Colonic mucosa (tissue), 4 donors: Measurements from ENCODE around the gene TMEM132D. TPM values are rescaled to one million over a fixed set of nuclear protein-coding genes. Genes with fewer than 3 reads are reported as not detected.

ENCODE experiments used
- DNase-seq: peaks from one replicate; pipeline ENCODE4 v3.0.0-alpha.2; 2020
- H3K27ac ChIP-seq: fragments of 200-600 bp; one replicate; pipeline ENCODE4 v1.8.0; 2021
- H3K27me3 ChIP-seq: fragments of 200-600 bp; one replicate; pipeline ENCODE4 v1.8.0; 2021
- H3K36me3 ChIP-seq: fragments of 200-600 bp; one replicate; pipeline ENCODE4 v1.8.0; 2021
- H3K4me1 ChIP-seq: fragments of 200-600 bp; one replicate; pipeline ENCODE4 v1.8.0; 2021; ENCODE audit warnings: mild to moderate bottlenecking
- H3K4me3 ChIP-seq: fragments of 200-600 bp; one replicate; pipeline ENCODE4 v1.8.0; 2021
- H3K9ac ChIP-seq, 2 donors: one replicate each; pipeline ENCODE4 v1.7.0; 2013; ENCODE audit warnings: control low read depth in 2 of 2, low read depth in 2 of 2, low read length in 2 of 2
- H3K9me3 ChIP-seq: fragments of 200-600 bp; one replicate; pipeline ENCODE4 v1.8.0; 2021
- intact Hi-C: fragments of 100-400 bp; cut with DNase I; formaldehyde crosslinking; loops from one replicate; pipeline ENCODE4 v1.14.1; 2022
- total RNA-seq, 2 donors: library from RNA; stranded (reverse); fragmentation: NEBNext Ultra II Directional in 1 of 2; extraction: Animal tissue kit (Norgen Biotek cat#: 25700) in 1 of 2; gene quantifications; one replicate each; pipeline ENCODE4 v1.2.1, GENCODE V29; 2021
- TF ChIP-seq, protein P1 (sequence below): fragments of 200-600 bp; IDR thresholded peaks from one replicate; pipeline ENCODE4 v1.8.0; 2022; ENCODE audit warnings: antibody characterized with exemption, mild to moderate bottlenecking
- donor health status: healthy.
- donor health status: DM: no; HTN: no; CAD: no.
- donor health status: DM: no; HTN: no; CAD: no.

The TMEM132D gene
- total RNA-seq, 2 donors from 2014 or later = 0.17 to 0.32 TPM

DNA sequence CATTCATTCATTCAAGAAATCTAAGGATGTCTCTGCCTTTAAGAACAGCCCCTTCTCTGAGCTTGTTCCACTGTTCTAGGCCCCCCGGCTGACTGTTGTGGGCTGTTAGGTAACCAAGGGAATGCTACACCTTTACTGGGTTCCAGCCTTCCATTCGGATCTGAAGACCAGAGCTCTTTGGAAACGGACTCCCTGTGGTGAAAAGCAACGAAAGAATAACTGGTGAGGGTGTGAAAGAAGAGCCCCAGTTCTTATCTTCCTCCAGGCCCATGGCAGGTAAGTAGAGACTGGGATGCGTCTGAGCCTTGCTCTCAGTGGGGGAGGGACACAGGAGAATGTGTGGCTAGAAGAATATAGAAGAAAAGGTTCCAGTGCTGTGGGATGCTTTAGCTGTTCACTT lies 207.4 kb downstream of the TMEM132D start:
- H3K27me3 ChIP-seq = no peaks in the 10 kb centered on the region
- TF ChIP-seq, protein P1, sequence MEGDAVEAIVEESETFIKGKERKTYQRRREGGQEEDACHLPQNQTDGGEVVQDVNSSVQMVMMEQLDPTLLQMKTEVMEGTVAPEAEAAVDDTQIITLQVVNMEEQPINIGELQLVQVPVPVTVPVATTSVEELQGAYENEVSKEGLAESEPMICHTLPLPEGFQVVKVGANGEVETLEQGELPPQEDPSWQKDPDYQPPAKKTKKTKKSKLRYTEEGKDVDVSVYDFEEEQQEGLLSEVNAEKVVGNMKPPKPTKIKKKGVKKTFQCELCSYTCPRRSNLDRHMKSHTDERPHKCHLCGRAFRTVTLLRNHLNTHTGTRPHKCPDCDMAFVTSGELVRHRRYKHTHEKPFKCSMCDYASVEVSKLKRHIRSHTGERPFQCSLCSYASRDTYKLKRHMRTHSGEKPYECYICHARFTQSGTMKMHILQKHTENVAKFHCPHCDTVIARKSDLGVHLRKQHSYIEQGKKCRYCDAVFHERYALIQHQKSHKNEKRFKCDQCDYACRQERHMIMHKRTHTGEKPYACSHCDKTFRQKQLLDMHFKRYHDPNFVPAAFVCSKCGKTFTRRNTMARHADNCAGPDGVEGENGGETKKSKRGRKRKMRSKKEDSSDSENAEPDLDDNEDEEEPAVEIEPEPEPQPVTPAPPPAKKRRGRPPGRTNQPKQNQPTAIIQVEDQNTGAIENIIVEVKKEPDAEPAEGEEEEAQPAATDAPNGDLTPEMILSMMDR = no peak
- intact Hi-C loops = no loop called here
- no peaks in the 10 kb centered on the region for H3K36me3 ChIP-seq
- no peak overlapping the region for H3K9ac ChIP-seq
- no peak for DNase-seq
- H3K27ac ChIP-seq = no peak overlapping the region
- H3K4me1 ChIP-seq = no peaks in the 10 kb centered on the region
- no peaks in the 10 kb centered on the region for H3K9me3 ChIP-seq
- no peak overlapping the region for H3K4me3 ChIP-seq

- Histone ChIP-seq H3K9me3 (no peaks in the 10 kb centered on the region), H3K36me3 (no peaks in the 10 kb centered on the region), H3K4me1 (no peaks in the 10 kb centered on the region), H3K9ac (no peak overlapping the region), H3K27me3 (no peaks in the 10 kb centered on the region), H3K27ac (no peak overlapping the region), H3K4me3 (no peak overlapping the region)
- intact Hi-C loops = no loop called here
- DNase-seq = no peak
- TF ChIP-seq, protein P1 = no peak
Measured at GRCh38 chr12:129693731-129694130, 210.1 kb downstream of the TMEM132D start.

DNA sequence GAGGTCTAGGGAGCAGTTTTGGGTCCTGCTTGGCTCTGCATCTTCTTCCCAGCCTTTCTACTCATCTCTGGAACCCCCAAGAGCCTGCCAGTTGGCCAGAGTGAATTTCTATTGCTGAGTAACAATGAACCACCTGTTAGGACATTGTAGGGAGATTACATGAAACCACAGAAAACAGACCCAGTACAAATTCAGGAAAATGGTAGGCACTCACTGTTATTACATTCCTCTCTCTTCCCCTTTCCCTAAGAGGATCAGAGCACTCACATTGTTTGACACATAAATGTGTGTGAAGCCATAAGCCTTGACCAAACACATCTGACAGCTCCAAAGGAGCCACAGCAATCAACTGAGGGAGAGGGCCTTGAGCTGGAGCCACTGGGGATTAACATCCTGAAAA lies 216.1 kb downstream of the TMEM132D start:
- Histone ChIP-seq H3K9ac (no peak overlapping the region), H3K27ac (no peak overlapping the region), H3K9me3 (no peaks in the 10 kb centered on the region), H3K4me1 (no peaks in the 10 kb centered on the region), H3K27me3 (no peaks in the 10 kb centered on the region), H3K4me3 (no peak overlapping the region), H3K36me3 (no peaks in the 10 kb centered on the region)
- DNase-seq = no peak
- intact Hi-C loops = no loop called here
- TF ChIP-seq, protein P1 = no peak

GRCh38 chr12:129681830-129682229 lies 222.0 kb downstream of the TMEM132D start:
- intact Hi-C loops = no loop called here
- H3K9ac ChIP-seq = no peak overlapping the region
- TF ChIP-seq, protein P1 = no peak
- H3K4me3 ChIP-seq = no peak overlapping the region
- H3K4me1 ChIP-seq = no peaks in the 10 kb centered on the region
- no peaks in the 10 kb centered on the region for H3K9me3 ChIP-seq
- no peak for DNase-seq
- no peaks in the 10 kb centered on the region for H3K36me3 ChIP-seq
- no peaks in the 10 kb centered on the region for H3K27me3 ChIP-seq
- no peak overlapping the region for H3K27ac ChIP-seq

DNA sequence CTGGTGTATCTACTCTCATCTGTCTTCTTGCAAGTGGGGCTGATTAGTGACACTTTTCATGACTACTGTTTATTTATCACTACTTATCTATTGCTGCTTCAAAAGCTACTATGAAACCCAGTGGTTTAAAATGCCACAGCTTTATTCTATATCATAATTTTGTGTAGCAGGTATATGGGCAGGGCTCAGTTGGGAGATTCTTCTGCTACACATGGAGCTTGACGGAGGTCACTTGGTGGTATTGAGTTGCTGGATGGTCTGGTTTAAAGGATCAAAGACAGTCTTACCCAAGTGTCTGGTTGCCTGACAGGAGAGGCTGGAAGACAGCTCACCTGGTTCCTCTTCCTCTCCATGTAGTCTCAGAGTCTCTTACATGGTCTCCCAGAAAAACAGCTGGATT lies 222.7 kb downstream of the TMEM132D start:
- intact Hi-C loops = no loop called here
- no peaks in the 10 kb centered on the region for H3K9me3 ChIP-seq
- TF ChIP-seq, protein P1 = no peak

DNA sequence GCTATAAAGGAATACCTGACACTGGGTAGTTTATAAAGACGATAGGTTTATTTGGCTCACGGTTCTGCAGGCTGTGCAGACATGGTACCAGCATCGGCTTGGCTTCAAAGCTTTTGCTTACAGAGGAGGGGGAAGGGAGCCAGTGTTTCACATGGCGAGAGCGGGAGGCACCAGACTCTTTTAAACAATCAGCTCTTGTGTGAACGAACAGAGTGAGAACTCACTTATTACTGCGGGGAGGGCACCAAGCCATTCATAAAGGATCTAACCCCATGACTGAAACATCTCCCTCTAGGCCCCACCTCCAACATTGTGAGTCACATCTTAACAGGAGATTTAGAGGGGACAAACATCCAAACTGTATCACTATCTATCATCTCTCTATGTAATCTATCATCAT lies 227.4 kb downstream of the TMEM132D start:
- Histone ChIP-seq H3K27ac (no peak overlapping the region), H3K36me3 (no peaks in the 10 kb centered on the region), H3K4me3 (no peak overlapping the region), H3K27me3 (no peaks in the 10 kb centered on the region), H3K9me3 (no peaks in the 10 kb centered on the region), H3K4me1 (no peaks in the 10 kb centered on the region), H3K9ac (no peak overlapping the region)
- DNase-seq = no peak
- TF ChIP-seq, protein P1 = no peak
- intact Hi-C loops = no loop called here

More for the DNA sequence above, 222.7 kb downstream of the TMEM132D start:
- DNase-seq = no peak
- no peaks in the 10 kb centered on the region for H3K36me3 ChIP-seq
- no peak overlapping the region for H3K27ac ChIP-seq
- H3K9ac ChIP-seq = no peak overlapping the region
- no peaks in the 10 kb centered on the region for H3K27me3 ChIP-seq
- H3K4me1 ChIP-seq = no peaks in the 10 kb centered on the region
- no peak overlapping the region for H3K4me3 ChIP-seq
